ENCODE results near the gene ABR. TPM values are rescaled to one million over a fixed set of nuclear protein-coding genes. Genes with fewer than 3 reads are reported as not detected.

ABR gene
- total RNA-seq, 1 experiment from 2014 or later = 35.4 TPM

- no peaks in the 10 kb centered on the region for H3K9me3 ChIP-seq (ENCODE audit: low read length)
- ChIA-PET CTCF (no interaction called here), POLR2A (ENCODE audit: unreplicated experiment) (no interaction called here)
- H3K4me3 ChIP-seq (ENCODE audit: low read length) = no peak overlapping the region
- H3K4me1 ChIP-seq (ENCODE audit: insufficient read depth, low read length) = no peaks in the 10 kb centered on the region
- no peak overlapping the region for H3K27ac ChIP-seq (ENCODE audit: low read length)
- intact Hi-C loops (cut with micrococcal nuclease) = no loop called here
- H3K79me2 ChIP-seq (ENCODE audit: low read length) = no peaks in the 10 kb centered on the region
- no peaks in the 10 kb centered on the region for H3K9me2 ChIP-seq (replicated peaks; ENCODE audit: low read length)
- ATAC-seq (no peak), DNase-seq (no peak)
- H3F3A ChIP-seq (ENCODE audit: low read length, unreplicated experiment) = no peaks in the 10 kb centered on the region
- BruUV-seq (replicated peaks) = no TSS peak
- H3K4me2 ChIP-seq (ENCODE audit: low read length) = no peak overlapping the region
- H3K36me3 ChIP-seq (ENCODE audit: low read depth, low read length) = no peaks in the 10 kb centered on the region
- H3K27me3 ChIP-seq (ENCODE audit: low read length) = peaks cover 7% of the 10 kb centered on the region
- H4K20me1 ChIP-seq (ENCODE audit: low read length) = no peaks in the 10 kb centered on the region
- TF ChIP-seq EZH2phosphoT487 (IDR thresholded peaks at IDR 0.05; ENCODE audit: borderline replicate concordance, low read length) (no peak), CTCF (conservative IDR thresholded peaks at IDR 0.05; ENCODE audit: low read depth, low read length) (no peak), EZH2 (IDR thresholded peaks at IDR 0.05; ENCODE audit: low read length, unreplicated experiment) (no peak)
- no peak overlapping the region for H2AFZ ChIP-seq (ENCODE audit: low read length)
- H3K9ac ChIP-seq (ENCODE audit: low read length) = no peak overlapping the region
Measured at GRCh38 chr17:1226308-1226707, 46.5 kb upstream of the ABR start.

GRCh38 chr17:1224330-1224729 lies 44.5 kb upstream of the ABR start:
- ATAC-seq (no peak), DNase-seq (no peak)
- POLR2A ChIA-PET (ENCODE audit: unreplicated experiment) = no interaction called here
- Histone ChIP-seq H3K9me3 (ENCODE audit: low read length) (no peaks in the 10 kb centered on the region), H3K9me2 (replicated peaks; ENCODE audit: low read length) (no peaks in the 10 kb centered on the region), H3F3A (ENCODE audit: low read length, unreplicated experiment) (no peaks in the 10 kb centered on the region), H3K9ac (ENCODE audit: low read length) (no peak overlapping the region), H2AFZ (ENCODE audit: low read length) (no peak overlapping the region), H3K4me2 (ENCODE audit: low read length) (no peak overlapping the region), H3K36me3 (ENCODE audit: low read depth, low read length) (no peaks in the 10 kb centered on the region), H3K4me1 (ENCODE audit: insufficient read depth, low read length) (no peaks in the 10 kb centered on the region), H3K27me3 (ENCODE audit: low read length) (0 out of 2 replicates have a peak, but pooled peaks cover 2% of the 10 kb centered on the region), H4K20me1 (ENCODE audit: low read length) (no peaks in the 10 kb centered on the region), H3K4me3 (ENCODE audit: low read length) (no peak overlapping the region), H3K27ac (ENCODE audit: low read length) (no peak overlapping the region), H3K79me2 (ENCODE audit: low read length) (no peaks in the 10 kb centered on the region)
- TF ChIP-seq EZH2phosphoT487 (IDR thresholded peaks at IDR 0.05; ENCODE audit: borderline replicate concordance, low read length) (no peak), EZH2 (IDR thresholded peaks at IDR 0.05; ENCODE audit: low read length, unreplicated experiment) (no peak), CTCF (conservative IDR thresholded peaks at IDR 0.05; ENCODE audit: low read depth, low read length) (no peak)
- CTCF ChIA-PET = no interaction called here
- intact Hi-C loops (cut with micrococcal nuclease) = no loop called here
- BruUV-seq (replicated peaks) = no TSS peak

- H3K9ac ChIP-seq (ENCODE audit: low read length) = no peak overlapping the region
- H3K27me3 ChIP-seq (ENCODE audit: low read length) = no peaks in the 10 kb centered on the region
- no peaks in the 10 kb centered on the region for H3K9me3 ChIP-seq (ENCODE audit: low read length)
- TF ChIP-seq CTCF (conservative IDR thresholded peaks at IDR 0.05; ENCODE audit: low read depth, low read length) = no peak
- TF ChIP-seq EZH2phosphoT487 (IDR thresholded peaks at IDR 0.05; ENCODE audit: borderline replicate concordance, low read length) = no peak
- TF ChIP-seq EZH2 (IDR thresholded peaks at IDR 0.05; ENCODE audit: low read length, unreplicated experiment) = no peak
- no TSS peak for BruUV-seq (replicated peaks)
- no peak overlapping the region for H3K4me3 ChIP-seq (ENCODE audit: low read length)
- H3K79me2 ChIP-seq (ENCODE audit: low read length) = no peaks in the 10 kb centered on the region
- H3K4me2 ChIP-seq (ENCODE audit: low read length) = no peak overlapping the region
- intact Hi-C loops (cut with micrococcal nuclease) = no loop called here
- no peaks in the 10 kb centered on the region for H3K36me3 ChIP-seq (ENCODE audit: low read depth, low read length)
- ATAC-seq = no peak
- DNase-seq = no peak
- H4K20me1 ChIP-seq (ENCODE audit: low read length) = no peaks in the 10 kb centered on the region
- ChIA-PET POLR2A (ENCODE audit: unreplicated experiment) (no interaction called here), CTCF (no interaction called here)
- H3K27ac ChIP-seq (ENCODE audit: low read length) = no peak overlapping the region
- no peak overlapping the region for H2AFZ ChIP-seq (ENCODE audit: low read length)
- H3K9me2 ChIP-seq (replicated peaks; ENCODE audit: low read length) = no peaks in the 10 kb centered on the region
- no peaks in the 10 kb centered on the region for H3F3A ChIP-seq (ENCODE audit: low read length, unreplicated experiment)
- H3K4me1 ChIP-seq (ENCODE audit: insufficient read depth, low read length) = no peaks in the 10 kb centered on the region
Measured at GRCh38 chr17:1223662-1224061, 43.9 kb upstream of the ABR start.
